Ascending aorta (tissue), 2 donors: ENCODE results near the gene IWS1. TPM values are rescaled to one million over a fixed set of nuclear protein-coding genes. Genes with fewer than 3 reads are reported as not detected.

ENCODE experiments used
- DNase-seq, 2 donors: peaks; one replicate each; pipeline ENCODE4 v3.0.0-alpha.2; 2019; ENCODE audit warnings: low spot score in 2 of 2
- H3K27ac ChIP-seq, 2 donors: fragments of 200-600 bp; sonication (generic); one replicate each; pipeline ENCODE4 v1.5.1; 2016 to 2017; ENCODE audit warnings: mild to moderate bottlenecking in 1 of 2
- H3K27me3 ChIP-seq: fragments of 200-600 bp; sonication (generic); one replicate; pipeline ENCODE4 v1.5.1; 2017
- H3K36me3 ChIP-seq, 2 donors: fragments of 200-600 bp; sonication (generic); one replicate each; pipeline ENCODE4 v1.5.1; 2016
- H3K4me1 ChIP-seq, 2 donors: fragments of 200-600 bp; sonication (generic); one replicate each; pipeline ENCODE4 v1.5.1; 2016 to 2017; ENCODE audit warnings: mild to moderate bottlenecking in 1 of 2
- H3K4me3 ChIP-seq, 2 donors: fragments of 200-600 bp; sonication (generic); one replicate each; pipeline ENCODE4 v1.5.1; 2016 to 2017; ENCODE audit warnings: mild to moderate bottlenecking in 1 of 2
- H3K9me3 ChIP-seq, 2 donors: fragments of 200-600 bp; sonication (generic); one replicate each; pipeline ENCODE4 v1.5.1; 2016
- CTCF ChIP-seq, 3 experiments: fragments of 200-600 bp in 2 of 3; fragments of 450-650 bp in 1 of 3; sonication (generic) in 2 of 3; IDR thresholded peaks; one replicate each; pipeline ENCODE4 v1.5.1; 2016 to 2019; ENCODE audit warnings: antibody characterized with exemption in 3 of 3, mild to moderate bottlenecking in 1 of 3, moderate library complexity in 1 of 3
- intact Hi-C: fragments of 100-400 bp; cut with DNase I; formaldehyde crosslinking; loops from one replicate; pipeline ENCODE4 v1.15.1; 2023
- total RNA-seq: library from RNA; depleted of rRNA; stranded (reverse); fragments of >200 nt; gene quantifications from one replicate; pipeline ENCODE4 v1.1.0, GENCODE V29; 2016

IWS1 gene
- total RNA-seq, 1 donor from 2014 or later = 54.6 TPM

- Histone ChIP-seq H3K9me3 (no peaks in the 10 kb centered on the region), H3K4me1 (peaks cover 0 to 16% of the 10 kb centered on the region in 2 donors), H3K27ac (no peak overlapping the region), H3K4me3 (no peak overlapping the region), H3K27me3 (no peaks in the 10 kb centered on the region), H3K36me3 (peaks cover 32 to 36% of the 10 kb centered on the region in 2 donors)
- no peak for DNase-seq
- intact Hi-C loops = loop anchor here (5.0 kb wide), 3 partner anchors 119 to 306 kb away; partner anchors contain the start of genes GPR17, MAP3K2 and WDR33
- TF ChIP-seq CTCF (IDR thresholded peaks at IDR 0.05) = no peak
These were observed 19.8 kb downstream of the IWS1 start for GRCh38 chr2:127506510-127506909.

DNA sequence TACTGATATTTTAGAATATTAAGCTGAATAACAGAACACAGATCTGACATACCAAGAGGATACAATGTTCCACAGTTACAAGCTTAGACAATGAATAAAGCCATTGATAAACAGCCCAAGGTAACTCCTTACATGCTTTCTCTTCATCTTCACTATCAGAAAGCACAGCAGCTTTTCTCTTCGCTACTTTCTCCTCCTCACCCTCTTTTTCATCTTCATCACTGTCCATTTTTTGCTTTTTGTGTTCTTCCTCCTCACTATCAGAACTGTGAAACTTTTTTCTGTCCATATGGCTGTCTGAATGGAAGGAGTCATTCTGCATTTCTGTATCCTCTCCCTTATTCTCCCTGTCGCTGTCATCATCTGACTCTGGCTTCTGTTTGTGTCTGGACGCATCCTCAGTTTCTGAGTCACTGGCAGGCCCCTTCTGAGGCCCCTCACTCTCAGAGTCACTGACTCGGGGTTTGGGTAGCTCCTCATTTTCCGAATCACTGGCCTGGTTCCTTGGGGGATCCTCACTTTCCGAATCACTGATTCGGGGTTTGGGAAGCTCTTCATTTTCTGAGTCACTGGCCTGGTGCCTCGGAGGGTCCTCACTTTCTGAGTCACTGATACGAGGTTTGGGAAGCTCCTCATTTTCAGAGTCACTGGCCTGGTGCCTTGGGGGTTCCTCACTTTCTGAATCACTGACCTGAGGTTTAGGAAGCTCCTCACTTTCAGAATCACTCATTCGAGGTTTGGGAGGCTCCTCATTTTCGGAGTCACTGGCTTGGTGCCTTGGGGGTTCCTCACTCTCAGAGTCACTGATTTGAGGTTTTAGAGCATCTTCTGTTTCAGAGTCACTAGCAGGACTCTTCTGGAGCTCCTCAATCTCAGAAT, 21.5 kb downstream of the IWS1 start:
- H3K36me3 ChIP-seq = peaks cover 39 to 50% of the 10 kb centered on the region in 2 donors
- TF ChIP-seq CTCF (IDR thresholded peaks at IDR 0.05) = no peak
- no peak overlapping the region for H3K4me3 ChIP-seq
- intact Hi-C loops = loop anchor here (5.0 kb wide), 3 partner anchors 117 to 308 kb away; partner anchors contain the start of genes GPR17, MAP3K2 and WDR33
- no peak for DNase-seq
- H3K4me1 ChIP-seq = peaks cover 0 to 16% of the 10 kb centered on the region in 2 donors
- no peaks in the 10 kb centered on the region for H3K27me3 ChIP-seq
- H3K9me3 ChIP-seq = no peaks in the 10 kb centered on the region
- no peak overlapping the region for H3K27ac ChIP-seq

DNA sequence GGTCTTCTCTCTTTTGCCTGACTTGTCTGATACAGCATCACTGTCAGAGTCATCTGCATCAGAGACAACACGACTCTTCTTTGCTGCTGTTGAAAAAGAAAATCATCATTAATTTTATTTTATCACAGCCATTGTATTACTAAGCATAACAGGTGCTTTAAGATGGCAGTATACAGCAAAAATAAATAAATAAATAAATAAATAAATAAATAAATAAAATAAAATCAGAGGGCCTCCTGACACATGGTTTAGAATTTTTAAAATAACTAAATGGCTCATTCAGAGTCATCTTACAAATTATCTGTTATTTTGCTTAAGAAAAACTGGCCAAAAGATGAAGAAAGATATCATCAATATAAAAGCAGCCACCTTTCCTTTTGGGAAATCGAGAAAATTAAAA, 22.8 kb downstream of the IWS1 start:
- peaks cover 0 to 8% of the 10 kb centered on the region in 2 donors for H3K4me1 ChIP-seq
- no peak overlapping the region for H3K27ac ChIP-seq
- intact Hi-C loops = no loop called here
- TF ChIP-seq CTCF (IDR thresholded peaks at IDR 0.05) = no peak
- H3K9me3 ChIP-seq = no peaks in the 10 kb centered on the region
- H3K36me3 ChIP-seq = peaks cover 46 to 60% of the 10 kb centered on the region in 2 donors
- H3K27me3 ChIP-seq = no peaks in the 10 kb centered on the region
- no peak for DNase-seq
- no peak overlapping the region for H3K4me3 ChIP-seq

DNA sequence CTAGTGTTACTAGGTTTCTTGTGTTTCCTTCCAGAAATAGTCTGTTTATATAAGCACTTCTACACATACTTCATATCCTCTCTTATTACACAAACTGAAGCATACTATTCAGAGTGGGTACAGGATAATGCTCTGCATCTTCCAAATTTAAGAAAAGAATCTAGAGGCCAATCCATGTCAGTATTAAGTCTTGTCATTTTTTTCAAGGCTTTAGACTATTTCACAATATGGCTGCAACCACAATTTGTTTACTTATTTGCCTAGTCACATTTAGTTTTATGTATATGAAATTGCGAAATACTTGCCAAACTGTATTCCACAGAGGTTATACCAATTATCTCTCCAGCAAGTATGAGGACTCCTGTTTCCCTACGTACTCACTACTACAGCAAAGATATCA, 27.9 kb downstream of the IWS1 start:
- no peak for TF ChIP-seq CTCF (IDR thresholded peaks at IDR 0.05)
- Histone ChIP-seq H3K27me3 (no peaks in the 10 kb centered on the region), H3K36me3 (peaks cover 44 to 66% of the 10 kb centered on the region in 2 donors), H3K4me1 (no peaks in the 10 kb centered on the region), H3K4me3 (no peak overlapping the region), H3K27ac (no peak overlapping the region), H3K9me3 (no peaks in the 10 kb centered on the region)
- no peak for DNase-seq
- intact Hi-C loops = no loop called here

DNA sequence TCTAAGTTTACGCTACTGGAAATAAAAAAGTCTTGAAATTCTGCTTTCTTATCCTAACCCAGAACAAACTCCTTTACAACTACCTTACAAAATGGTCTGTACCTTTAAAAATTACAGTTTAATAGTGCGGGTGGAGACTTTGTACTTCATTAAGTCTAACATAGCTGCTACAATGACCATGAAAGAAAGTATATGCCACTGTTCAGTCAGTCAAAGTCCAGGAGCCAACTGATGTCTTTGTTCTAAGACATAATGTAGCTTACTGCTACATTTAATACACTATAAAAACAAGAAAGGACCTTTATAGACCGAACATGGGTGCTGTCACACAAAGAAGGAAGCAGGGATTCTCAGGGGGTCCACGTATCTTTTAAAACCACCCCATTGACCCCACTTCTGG, 36.0 kb downstream of the IWS1 start:
- intact Hi-C loops = no loop called here
- Histone ChIP-seq H3K9me3 (no peaks in the 10 kb centered on the region), H3K36me3 (peaks cover 74 to 86% of the 10 kb centered on the region in 2 donors), H3K27ac (no peak overlapping the region), H3K27me3 (no peaks in the 10 kb centered on the region), H3K4me1 (no peaks in the 10 kb centered on the region), H3K4me3 (no peak overlapping the region)
- DNase-seq = no peak
- no peak for TF ChIP-seq CTCF (IDR thresholded peaks at IDR 0.05)
